Measurements from ENCODE around the gene ICAM3. TPM values are rescaled to one million over a fixed set of nuclear protein-coding genes. Genes with fewer than 3 reads are reported as not detected.

ICAM3 gene
- total RNA-seq, 1 experiment from 2014 or later: 28.3 TPM

DNA sequence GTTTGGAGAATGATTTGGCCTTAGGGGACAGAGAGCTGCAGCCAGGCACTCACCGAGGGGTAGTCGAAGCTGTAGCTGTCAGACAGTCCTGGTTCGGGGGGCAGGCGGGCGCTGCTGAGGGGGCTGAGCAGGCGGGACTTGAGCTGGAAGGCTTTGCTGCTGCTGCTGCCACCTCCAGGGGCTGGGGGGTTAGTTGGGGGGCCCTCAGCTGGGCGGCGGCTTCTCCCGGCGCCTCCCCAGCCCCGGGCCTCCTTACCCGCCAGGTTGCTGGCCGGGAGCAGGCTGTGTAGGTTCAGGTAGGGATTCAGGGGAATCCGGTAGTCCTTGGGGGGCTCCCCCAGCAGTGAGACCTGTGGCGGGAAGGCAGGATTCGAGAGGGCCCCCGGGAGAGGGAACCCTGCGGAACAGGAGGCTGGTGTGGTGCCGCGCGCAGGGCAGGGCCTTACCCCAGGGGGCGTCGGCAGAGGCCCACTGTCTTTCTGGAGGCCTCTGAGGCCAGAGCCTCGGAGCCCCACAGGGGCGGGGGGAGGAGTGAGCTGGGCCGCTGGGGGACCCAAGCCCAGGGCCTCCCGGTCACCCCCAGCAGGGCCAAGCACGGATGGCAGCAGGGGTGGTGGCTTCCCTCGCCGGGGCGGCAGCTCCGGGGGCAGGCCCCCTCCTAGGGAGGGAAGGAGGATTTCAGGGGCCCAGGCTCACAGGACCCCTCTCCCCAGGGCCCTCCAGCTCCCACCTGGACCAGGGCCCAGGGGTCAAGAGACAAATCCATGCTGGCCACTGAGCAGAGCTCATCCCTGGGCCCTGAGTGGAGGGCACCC, 18.6 kb downstream of the ICAM3 start:
- H3K4me1 Mint-ChIP-seq: peaks cover 5 to 6% of the 10 kb centered on the region in 2 experiments
- Histone ChIP-seq H4K20me1 (ENCODE audit: control insufficient read depth, insufficient read depth, insufficient read length) (no peaks in the 10 kb centered on the region), H2AK5ac (ENCODE audit: insufficient read length, low read length) (no peak overlapping the region), H2BK15ac (ENCODE audit: low read depth, low read length) (no peak overlapping the region), H4K91ac (ENCODE audit: insufficient read length, low read depth, low read length) (no peak overlapping the region), H2AFZ (ENCODE audit: low read length) (no peak overlapping the region), H3K27ac (ENCODE audit: insufficient read length, low read depth, low read length) (no peak overlapping the region), H3K4me2 (ENCODE audit: insufficient read depth, insufficient read length, low read length) (no peak overlapping the region), H2BK20ac (ENCODE audit: low read depth, low read length, poor library complexity, severe bottlenecking) (no peak overlapping the region), H3K18ac (ENCODE audit: insufficient read length, low read depth, low read length) (no peak overlapping the region), H2BK5ac (ENCODE audit: insufficient read length, low read length) (no peak overlapping the region), H3K79me2 (ENCODE audit: insufficient read depth, low read length) (no peaks in the 10 kb centered on the region), H3K9ac (ENCODE audit: extremely low read depth, insufficient read length, low read length) (no peak overlapping the region), H2BK12ac (ENCODE audit: insufficient read length, low read depth, low read length) (no peak overlapping the region), H3K23me2 (ENCODE audit: insufficient read length, low read depth, low read length, poor library complexity, severe bottlenecking) (no peaks in the 10 kb centered on the region), H2BK120ac (ENCODE audit: low read depth, low read length, poor library complexity, severe bottlenecking) (no peak overlapping the region), H4K8ac (replicated peaks; ENCODE audit: insufficient read length, low read depth, low read length) (no peak overlapping the region), H3K4ac (ENCODE audit: low read depth, low read length) (no peak overlapping the region), H3K56ac (ENCODE audit: insufficient read length, low read depth, low read length) (no peak overlapping the region), H3T11ph (ENCODE audit: low read length) (no peak overlapping the region), H3K4me1 (ENCODE audit: insufficient read depth, low read length) (no peaks in the 10 kb centered on the region), H4K5ac (ENCODE audit: insufficient read length, low read depth, low read length) (no peak overlapping the region), H3K14ac (ENCODE audit: insufficient read depth, low read length) (no peak overlapping the region), H3K27me3 (ENCODE audit: insufficient read depth, low read length) (no peaks in the 10 kb centered on the region), H3K9me3 (ENCODE audit: control insufficient read depth, low read depth, low read length) (no peaks in the 10 kb centered on the region), H3K23ac (ENCODE audit: insufficient read length, low read depth, low read length) (no peak overlapping the region), H3K79me1 (ENCODE audit: insufficient read depth, low read depth, low read length, poor library complexity, severe bottlenecking) (no peaks in the 10 kb centered on the region)
- H3K27ac Mint-ChIP-seq: no peak overlapping the region
- TF ChIP-seq, protein P1, sequence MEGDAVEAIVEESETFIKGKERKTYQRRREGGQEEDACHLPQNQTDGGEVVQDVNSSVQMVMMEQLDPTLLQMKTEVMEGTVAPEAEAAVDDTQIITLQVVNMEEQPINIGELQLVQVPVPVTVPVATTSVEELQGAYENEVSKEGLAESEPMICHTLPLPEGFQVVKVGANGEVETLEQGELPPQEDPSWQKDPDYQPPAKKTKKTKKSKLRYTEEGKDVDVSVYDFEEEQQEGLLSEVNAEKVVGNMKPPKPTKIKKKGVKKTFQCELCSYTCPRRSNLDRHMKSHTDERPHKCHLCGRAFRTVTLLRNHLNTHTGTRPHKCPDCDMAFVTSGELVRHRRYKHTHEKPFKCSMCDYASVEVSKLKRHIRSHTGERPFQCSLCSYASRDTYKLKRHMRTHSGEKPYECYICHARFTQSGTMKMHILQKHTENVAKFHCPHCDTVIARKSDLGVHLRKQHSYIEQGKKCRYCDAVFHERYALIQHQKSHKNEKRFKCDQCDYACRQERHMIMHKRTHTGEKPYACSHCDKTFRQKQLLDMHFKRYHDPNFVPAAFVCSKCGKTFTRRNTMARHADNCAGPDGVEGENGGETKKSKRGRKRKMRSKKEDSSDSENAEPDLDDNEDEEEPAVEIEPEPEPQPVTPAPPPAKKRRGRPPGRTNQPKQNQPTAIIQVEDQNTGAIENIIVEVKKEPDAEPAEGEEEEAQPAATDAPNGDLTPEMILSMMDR (conservative IDR thresholded peaks at IDR 0.05): no peak
- no peaks in the 10 kb centered on the region; a peak in 1 of 5 replicates for H3K9me3 Mint-ChIP-seq
- no peak overlapping the region for H3K4me3 Mint-ChIP-seq
- H3K27me3 Mint-ChIP-seq (ENCODE audit: low read depth): peaks cover 1% of the 10 kb centered on the region
- no peak for DNase-seq
- WGBS (ENCODE audit: extremely low coverage, insufficient read length, low lambda C conversion rate): no CpG with 5 or more reads among the region's 32 CpGs
- H3K36me3 Mint-ChIP-seq (ENCODE audit: insufficient read depth in 1 of 3, low read depth in 3 of 3): peaks cover 25 to 70% (median 50%) of the 10 kb centered on the region in 3 experiments

All from H9 (cell line).